GM23338 (cell line): Measurements from ENCODE around the gene MYDGF.

Experiments
- CTCF ChIP-seq, 2 experiments: fragments of 200-600 bp in 1 of 2; sonication (generic) in 1 of 2; conservative IDR thresholded peaks; 2 replicates each; pipeline versions ENCODE4 v1.5.1 to v1.6.1; 2016 to 2017; ENCODE audit warnings: antibody characterized with exemption in 2 of 2, low read depth in 2 of 2, mild to moderate bottlenecking in 2 of 2, moderate library complexity in 1 of 2
- EZH2 ChIP-seq: fragments of 200-600 bp; sonication (generic); IDR thresholded peaks from one replicate; pipeline ENCODE4 v1.8.0; 2017; ENCODE audit warnings: antibody characterized with exemption, mild to moderate bottlenecking, low read depth; ENCODE audit not compliant: unreplicated experiment
- POLR2AphosphoS5 ChIP-seq: IDR thresholded peaks from 2 replicates; pipeline ENCODE4 v1.6.1; 2016; ENCODE audit warnings: antibody characterized with exemption, low read depth
- REST ChIP-seq: IDR thresholded peaks from one replicate; pipeline ENCODE4 v1.6.1; 2018; ENCODE audit warnings: antibody characterized with exemption; ENCODE audit not compliant: unreplicated experiment
- ZNF114 ChIP-seq: fragments of 250-450 bp; sonication (Bioruptor Pico); IDR thresholded peaks from 2 replicates; pipeline ENCODE4 v1.5.0; 2020; ENCODE audit warnings: mild to moderate bottlenecking, moderate library complexity

- TF ChIP-seq CTCF (conservative IDR thresholded peaks at IDR 0.05; ENCODE audit: low read depth in 2 of 2) (no peak), POLR2AphosphoS5 (no peak), REST (no peak), ZNF114 (CRISPR knock-in tag) (no peak), EZH2 (no peak)
Measured at GRCh38 chr19:4712771-4713170, 42.6 kb upstream of the MYDGF start.
